ENCODE data around the gene TMC3. TPM values are rescaled to one million over a fixed set of nuclear protein-coding genes. Genes with fewer than 3 reads are reported as not detected.

TMC3 gene
- total RNA-seq, 1 donor from 2014 or later, result 0.52 TPM

DNA sequence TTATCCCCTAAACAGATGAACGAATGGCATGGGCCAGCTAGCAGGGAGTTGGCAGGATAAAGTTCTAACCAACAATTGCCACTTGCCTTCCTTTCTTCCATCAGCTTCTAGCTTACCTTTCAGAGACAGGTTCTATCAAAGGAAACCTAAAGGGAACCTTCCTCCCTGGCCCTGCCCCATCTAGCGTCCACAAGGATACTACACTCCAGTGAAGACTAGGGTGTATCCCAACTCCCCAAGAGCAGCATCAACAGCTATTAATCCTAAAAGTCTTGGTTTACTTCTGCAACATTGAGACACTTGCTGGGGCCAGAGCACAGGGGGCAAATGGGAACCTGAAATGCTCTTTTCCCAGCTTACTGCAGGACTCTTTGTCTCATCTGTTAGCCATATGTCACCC lies 37.0 kb upstream of the TMC3 start:
- H3K4me2 ChIP-seq (ENCODE audit: low read length), result no peak overlapping the region
- no peak overlapping the region for H2AFZ ChIP-seq (ENCODE audit: low read depth, low read length)
- Mint-ChIP-seq H3K36me3 (ENCODE audit: low read depth, unreplicated experiment) (no peaks in the 10 kb centered on the region), H3K27ac (ENCODE audit: unreplicated experiment) (no peak overlapping the region), H3K4me3 (ENCODE audit: unreplicated experiment) (no peak overlapping the region), H3K27me3 (ENCODE audit: low read depth, unreplicated experiment) (peaks cover 8% of the 10 kb centered on the region), H3K9me3 (ENCODE audit: unreplicated experiment) (no peaks in the 10 kb centered on the region), H3K4me1 (ENCODE audit: low read depth, unreplicated experiment) (peaks cover 3% of the 10 kb centered on the region)
- no peak for FAIRE-seq
- H3K4me3 ChIP-seq (ENCODE audit: insufficient read depth, low read depth, low read length), result no peak overlapping the region
- no peaks in the 10 kb centered on the region for H3K36me3 ChIP-seq (ENCODE audit: insufficient read depth, low read length)
- H3K9ac ChIP-seq (ENCODE audit: low read length), result no peak overlapping the region
- no peaks in the 10 kb centered on the region for H3K9me3 ChIP-seq (ENCODE audit: insufficient read depth, low read depth, low read length)
- peaks cover 6% of the 10 kb centered on the region for H3K27me3 ChIP-seq (ENCODE audit: insufficient read depth, low read length)
- no peaks in the 10 kb centered on the region for H3K79me2 ChIP-seq (ENCODE audit: insufficient read depth, low read length)
- H4K20me1 ChIP-seq (ENCODE audit: insufficient read depth, low read length), result no peaks in the 10 kb centered on the region
- DNase-seq (ENCODE audit: low read depth), result no peak
- H3K4me1 ChIP-seq (ENCODE audit: insufficient read depth, low read length), result no peaks in the 10 kb centered on the region
- TF ChIP-seq, protein P1, sequence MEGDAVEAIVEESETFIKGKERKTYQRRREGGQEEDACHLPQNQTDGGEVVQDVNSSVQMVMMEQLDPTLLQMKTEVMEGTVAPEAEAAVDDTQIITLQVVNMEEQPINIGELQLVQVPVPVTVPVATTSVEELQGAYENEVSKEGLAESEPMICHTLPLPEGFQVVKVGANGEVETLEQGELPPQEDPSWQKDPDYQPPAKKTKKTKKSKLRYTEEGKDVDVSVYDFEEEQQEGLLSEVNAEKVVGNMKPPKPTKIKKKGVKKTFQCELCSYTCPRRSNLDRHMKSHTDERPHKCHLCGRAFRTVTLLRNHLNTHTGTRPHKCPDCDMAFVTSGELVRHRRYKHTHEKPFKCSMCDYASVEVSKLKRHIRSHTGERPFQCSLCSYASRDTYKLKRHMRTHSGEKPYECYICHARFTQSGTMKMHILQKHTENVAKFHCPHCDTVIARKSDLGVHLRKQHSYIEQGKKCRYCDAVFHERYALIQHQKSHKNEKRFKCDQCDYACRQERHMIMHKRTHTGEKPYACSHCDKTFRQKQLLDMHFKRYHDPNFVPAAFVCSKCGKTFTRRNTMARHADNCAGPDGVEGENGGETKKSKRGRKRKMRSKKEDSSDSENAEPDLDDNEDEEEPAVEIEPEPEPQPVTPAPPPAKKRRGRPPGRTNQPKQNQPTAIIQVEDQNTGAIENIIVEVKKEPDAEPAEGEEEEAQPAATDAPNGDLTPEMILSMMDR (IDR thresholded peaks at IDR 0.05; ENCODE audit: insufficient read depth, low read depth, low read length), result no peak
- no peak overlapping the region for H3K27ac ChIP-seq (ENCODE audit: low read depth, low read length)

DNA sequence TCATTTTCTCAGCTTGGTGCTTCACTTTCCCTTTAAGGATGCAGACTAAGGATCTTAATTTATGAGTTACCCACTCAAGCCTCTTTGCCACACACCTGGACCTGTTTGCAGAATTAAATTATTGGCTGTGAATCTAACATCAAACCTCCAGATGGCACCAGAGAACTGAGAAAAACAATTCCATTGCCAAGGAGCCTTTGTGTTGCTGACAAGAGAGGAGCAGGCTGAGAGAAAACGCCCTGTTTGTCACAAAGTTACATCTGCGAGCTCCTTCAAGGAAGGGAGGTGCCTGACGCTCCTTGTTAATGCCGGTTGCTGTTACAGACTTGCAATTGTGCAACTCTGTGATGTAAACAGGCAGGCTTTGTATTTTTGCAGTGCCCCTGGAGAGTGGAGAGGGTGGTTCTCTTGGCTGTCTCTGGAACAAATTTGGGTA lies 36.3 kb upstream of the TMC3 start:
- H4K20me1 ChIP-seq (ENCODE audit: insufficient read depth, low read length), result no peaks in the 10 kb centered on the region
- no peaks in the 10 kb centered on the region for H3K36me3 ChIP-seq (ENCODE audit: insufficient read depth, low read length)
- TF ChIP-seq, protein P1 (IDR thresholded peaks at IDR 0.05; ENCODE audit: insufficient read depth, low read depth, low read length), result peak; percentile 60
- no peak for TF ChIP-seq EZH2 (IDR thresholded peaks at IDR 0.05; ENCODE audit: insufficient read depth, low read length)
- peaks cover 7% of the 10 kb centered on the region for H3K27me3 ChIP-seq (ENCODE audit: insufficient read depth, low read length)
- FAIRE-seq (peak; percentile 23), DNase-seq (ENCODE audit: low read depth) (peak; percentile 48)
- no peak overlapping the region for H3K4me2 ChIP-seq (ENCODE audit: low read length)
- no peak overlapping the region for H3K4me3 Mint-ChIP-seq (ENCODE audit: unreplicated experiment)
- peak overlapping the region; percentile 51 for H2AFZ ChIP-seq (ENCODE audit: low read depth, low read length)
- H3K27ac Mint-ChIP-seq (ENCODE audit: unreplicated experiment), result no peak overlapping the region
- H3K9me3 Mint-ChIP-seq (ENCODE audit: unreplicated experiment), result no peaks in the 10 kb centered on the region
- no peaks in the 10 kb centered on the region for H3K4me1 ChIP-seq (ENCODE audit: insufficient read depth, low read length)
- H3K36me3 Mint-ChIP-seq (ENCODE audit: low read depth, unreplicated experiment), result no peaks in the 10 kb centered on the region
- no peak overlapping the region for H3K27ac ChIP-seq (ENCODE audit: low read depth, low read length)
- H3K9me3 ChIP-seq (ENCODE audit: insufficient read depth, low read depth, low read length), result no peaks in the 10 kb centered on the region
- no peaks in the 10 kb centered on the region for H3K79me2 ChIP-seq (ENCODE audit: insufficient read depth, low read length)
- no peak overlapping the region for H3K9ac ChIP-seq (ENCODE audit: low read length)
- peaks cover 8% of the 10 kb centered on the region for H3K27me3 Mint-ChIP-seq (ENCODE audit: low read depth, unreplicated experiment)
- no peak overlapping the region for H3K4me3 ChIP-seq (ENCODE audit: insufficient read depth, low read depth, low read length)
- H3K4me1 Mint-ChIP-seq (ENCODE audit: low read depth, unreplicated experiment), result peaks cover 3% of the 10 kb centered on the region

DNA sequence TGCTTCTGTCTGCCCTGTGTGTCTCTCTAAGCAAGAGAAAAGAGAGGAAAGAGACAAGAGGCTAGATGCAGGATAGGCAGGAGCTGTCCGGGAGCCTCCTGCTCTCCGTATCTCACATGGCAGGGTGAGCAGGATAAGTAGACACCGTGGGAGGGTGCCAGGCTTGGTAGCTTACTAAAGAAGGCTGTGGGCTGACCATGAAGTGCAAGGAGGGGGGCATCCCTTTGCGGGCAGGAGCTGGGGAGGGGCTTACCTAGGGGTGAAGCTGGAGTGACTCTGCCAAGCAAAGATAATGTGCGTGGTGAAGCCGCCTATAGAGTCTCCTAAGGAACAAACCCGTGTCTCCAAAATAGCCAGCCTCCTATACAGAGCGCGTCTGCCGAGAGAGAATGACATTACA lies 33.7 kb upstream of the TMC3 start:
- no peaks in the 10 kb centered on the region for H3K9me3 ChIP-seq (ENCODE audit: insufficient read depth, low read depth, low read length)

More for the DNA sequence above, 33.7 kb upstream of the TMC3 start:
- Histone ChIP-seq H3K36me3 (ENCODE audit: insufficient read depth, low read length) (no peaks in the 10 kb centered on the region), H3K79me2 (ENCODE audit: insufficient read depth, low read length) (no peaks in the 10 kb centered on the region), H3K4me1 (ENCODE audit: insufficient read depth, low read length) (no peaks in the 10 kb centered on the region), H3K4me3 (ENCODE audit: insufficient read depth, low read depth, low read length) (no peak overlapping the region), H3K27ac (ENCODE audit: low read depth, low read length) (no peak overlapping the region), H3K4me2 (ENCODE audit: low read length) (no peak overlapping the region), H2AFZ (ENCODE audit: low read depth, low read length) (no peak overlapping the region), H3K9ac (ENCODE audit: low read length) (no peak overlapping the region), H3K27me3 (ENCODE audit: insufficient read depth, low read length) (peaks cover 15% of the 10 kb centered on the region), H4K20me1 (ENCODE audit: insufficient read depth, low read length) (no peaks in the 10 kb centered on the region)
- no peak overlapping the region for H3K4me3 Mint-ChIP-seq (ENCODE audit: unreplicated experiment)
- FAIRE-seq (no peak), DNase-seq (ENCODE audit: low read depth) (no peak)
- H3K9me3 Mint-ChIP-seq (ENCODE audit: unreplicated experiment), result no peaks in the 10 kb centered on the region
- TF ChIP-seq EZH2 (IDR thresholded peaks at IDR 0.05; ENCODE audit: insufficient read depth, low read length), result no peak
- TF ChIP-seq, protein P1 (IDR thresholded peaks at IDR 0.05; ENCODE audit: insufficient read depth, low read depth, low read length), result no peak
- H3K36me3 Mint-ChIP-seq (ENCODE audit: low read depth, unreplicated experiment), result no peaks in the 10 kb centered on the region
- no peak overlapping the region for H3K27ac Mint-ChIP-seq (ENCODE audit: unreplicated experiment)
- H3K27me3 Mint-ChIP-seq (ENCODE audit: low read depth, unreplicated experiment), result peaks cover 6% of the 10 kb centered on the region
- peaks cover 3% of the 10 kb centered on the region for H3K4me1 Mint-ChIP-seq (ENCODE audit: low read depth, unreplicated experiment)
